ENCODE data around the gene PRPF38A.

The PRPF38A gene

GRCh38 chr1:52469108-52469507 is 64.7 kb downstream of the PRPF38A start:
- no peak for TF ChIP-seq TAF1 (IDR thresholded peaks at IDR 0.05; ENCODE audit: low read depth, low read length)
- no peak for TF ChIP-seq POLR2AphosphoS5 (IDR thresholded peaks at IDR 0.05; ENCODE audit: low read depth, low read length)
- TF ChIP-seq SPI1 (IDR thresholded peaks at IDR 0.05; ENCODE audit: low read depth, low read length) = no peak
- no peak for TF ChIP-seq POLR2A (IDR thresholded peaks at IDR 0.05; ENCODE audit: low read depth, low read length)
- TF ChIP-seq POU2F2 (IDR thresholded peaks at IDR 0.05; ENCODE audit: low read depth, low read length) = no peak
- no peak for TF ChIP-seq PAX5 (IDR thresholded peaks at IDR 0.05; ENCODE audit: insufficient read depth, low read length, severe bottlenecking)
- DNase-seq (ENCODE audit: insufficient read length, low spot score) (no peak), FAIRE-seq (no peak)

All from GM12891 (cell line).